HG03354 (cell line): ENCODE results near the gene NTSR1.

Experiments
- ATAC-seq: cut with Tn5 transposase; IDR thresholded peaks from one replicate; pipeline ENCODE4 v1.9.1; 2021; ENCODE audit warnings: mild to moderate bottlenecking; ENCODE audit not compliant: unreplicated experiment, poor library complexity, severe bottlenecking

NTSR1 gene

DNA sequence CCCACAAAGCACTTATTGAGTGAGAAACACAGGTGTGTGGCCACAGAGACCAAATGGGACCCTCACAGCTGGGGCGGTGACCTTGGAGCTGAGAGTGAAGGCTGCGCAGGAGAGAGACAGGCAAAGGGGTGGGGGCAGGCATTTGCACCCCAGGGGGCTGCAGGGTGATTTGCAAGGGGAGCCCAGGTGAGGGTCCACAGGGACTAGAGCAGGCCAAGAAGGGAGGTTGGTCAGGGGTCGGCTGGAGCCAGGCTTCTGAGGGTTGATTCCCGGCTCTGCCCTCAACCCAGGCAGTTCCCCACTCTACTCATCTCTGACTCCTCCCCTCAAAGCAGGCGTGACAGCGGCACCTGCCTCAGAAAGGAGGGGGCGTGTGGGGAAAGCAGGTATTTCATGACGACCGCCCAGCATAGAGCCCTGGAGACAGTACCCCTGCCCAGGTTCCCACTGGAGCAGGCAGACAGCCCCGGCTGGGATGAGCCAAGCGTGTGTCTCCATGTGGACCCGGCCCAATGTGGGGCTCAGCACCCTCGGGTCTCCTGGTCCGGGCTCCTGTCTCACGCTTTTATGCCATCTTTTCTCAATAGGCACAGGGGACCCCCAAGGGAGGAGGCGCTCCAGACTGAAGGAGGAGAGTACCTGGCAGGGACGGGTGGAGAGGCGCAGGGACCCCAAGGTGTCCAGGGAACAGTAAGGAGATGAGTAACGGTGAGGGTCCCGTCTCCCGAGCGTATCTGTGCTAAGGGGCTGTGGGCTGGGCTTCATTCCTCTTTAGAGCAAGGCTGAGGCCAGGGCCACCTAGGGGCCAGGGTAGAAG is 84.5 kb downstream of the NTSR1 start:
- ATAC-seq = no peak

DNA sequence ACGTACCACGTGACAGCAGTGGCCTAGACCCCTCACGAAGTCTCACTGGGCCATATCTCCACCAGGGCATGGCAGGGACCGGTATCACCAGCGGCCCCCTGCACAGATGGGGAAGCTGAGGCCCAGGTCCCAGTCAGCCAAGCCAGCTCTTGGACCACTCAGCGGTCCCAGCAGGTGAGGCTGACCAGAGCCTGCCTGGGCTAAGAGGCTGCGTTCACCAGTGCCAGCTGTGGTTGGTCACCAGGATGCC is 85.0 kb downstream of the NTSR1 start:
- ATAC-seq = no peak

- ATAC-seq = peak; percentile 73
These were observed 85.5 kb downstream of the NTSR1 start for GRCh38 chr20:62794007-62794724.

GRCh38 chr20:62795023-62795761 is 86.6 kb downstream of the NTSR1 start:
- no peak for ATAC-seq

- ATAC-seq = no peak
These were observed 88.3 kb downstream of the NTSR1 start for GRCh38 chr20:62796699-62797491.

- no peak for ATAC-seq
These were observed 89.3 kb downstream of the NTSR1 start for GRCh38 chr20:62797671-62798532.

DNA sequence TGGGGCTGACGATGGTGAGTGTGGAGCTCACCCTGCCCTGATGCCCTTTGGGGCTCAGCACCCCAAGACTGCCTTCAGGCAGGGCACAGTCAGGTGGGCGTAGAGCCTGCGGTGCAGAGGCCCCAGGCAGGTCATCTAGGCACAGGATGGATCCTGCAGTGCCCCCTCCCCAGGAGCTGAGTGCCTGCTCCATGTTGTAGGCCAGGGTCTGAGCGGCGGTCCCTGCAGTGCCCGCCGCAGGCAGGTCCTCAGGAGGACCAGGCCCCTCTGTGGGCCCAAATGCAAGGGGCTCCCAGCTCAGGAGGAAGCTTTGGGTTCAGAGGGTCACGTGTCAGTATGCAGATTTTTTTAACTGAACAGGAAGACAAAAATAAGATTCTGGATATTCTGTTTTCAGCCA is 90.4 kb downstream of the NTSR1 start:
- no peak for ATAC-seq

- no peak for ATAC-seq
These were observed 90.8 kb downstream of the NTSR1 start for GRCh38 chr20:62799459-62799858.

- no peak for ATAC-seq
These were observed 91.2 kb downstream of the NTSR1 start for GRCh38 chr20:62799873-62800272.

GRCh38 chr20:62800314-62801259 is 92.0 kb downstream of the NTSR1 start:
- no peak for ATAC-seq

DNA sequence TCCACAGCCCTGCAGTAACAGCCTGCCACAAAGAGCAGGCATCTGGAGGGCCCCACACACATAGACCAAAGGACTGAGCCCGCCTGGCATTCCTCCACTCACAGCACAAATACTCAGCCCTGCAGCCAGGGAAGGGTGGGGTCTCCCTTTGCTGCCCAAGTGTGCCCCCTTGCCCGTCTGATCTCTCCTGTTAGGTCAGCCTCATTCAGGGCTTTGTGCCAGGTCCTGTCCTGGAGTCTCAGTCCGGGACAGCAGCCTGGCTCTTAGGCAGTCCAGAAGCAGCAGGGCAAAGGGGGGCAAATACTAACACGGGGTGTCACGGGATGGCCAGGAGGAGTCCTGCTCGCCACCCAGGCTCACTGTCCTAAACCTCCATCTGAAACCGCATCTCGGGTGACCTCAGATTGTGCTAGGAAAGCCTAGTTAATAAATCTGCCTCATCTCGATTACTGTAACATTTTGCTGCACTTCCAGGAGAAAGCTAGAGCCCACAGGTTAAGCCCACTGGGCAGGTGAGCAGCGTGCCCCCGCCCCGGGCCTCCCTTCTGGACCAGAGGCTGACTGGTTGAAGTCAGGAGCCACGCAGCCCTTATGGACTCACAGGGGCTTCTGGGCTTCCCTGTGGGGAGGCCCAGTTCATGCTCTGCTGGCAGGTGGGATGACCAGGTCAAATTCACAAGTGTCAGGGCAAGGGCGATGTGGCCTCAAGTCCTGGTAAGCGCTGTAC is 92.8 kb downstream of the NTSR1 start:
- ATAC-seq = no peak

DNA sequence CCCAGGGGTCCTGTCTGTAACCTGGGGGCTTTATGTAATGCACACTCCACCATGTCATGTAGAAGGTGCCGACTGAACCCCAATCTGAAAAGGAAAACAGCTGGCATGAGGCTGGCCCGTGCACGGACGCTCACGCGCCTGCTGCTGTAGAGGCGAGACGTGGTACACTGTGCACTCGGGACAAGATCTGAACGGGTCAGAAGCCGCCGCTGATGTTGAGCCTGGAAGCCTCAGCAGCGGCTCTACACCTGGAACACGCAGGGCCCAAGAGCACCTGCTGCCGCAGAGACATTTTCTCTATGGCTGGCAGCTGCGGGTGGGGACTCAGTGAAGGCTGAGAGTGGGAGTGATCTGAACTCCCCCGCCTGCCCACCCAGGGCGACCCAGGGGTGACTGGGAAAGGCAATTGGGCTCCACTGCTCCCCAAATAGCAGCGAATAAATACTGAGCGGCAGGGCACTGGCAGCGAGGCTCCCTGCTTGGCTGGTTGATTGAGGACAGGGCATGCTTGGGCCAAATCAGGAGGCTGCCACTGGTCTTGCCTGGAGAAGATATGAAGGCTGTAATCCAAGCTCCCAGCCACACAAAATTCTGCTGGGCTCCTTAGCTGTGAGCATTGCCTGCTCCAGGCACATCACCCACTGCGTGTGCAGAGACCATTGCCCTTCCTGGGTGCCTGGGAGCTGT is 93.5 kb downstream of the NTSR1 start:
- no peak for ATAC-seq

- ATAC-seq = no peak
These were observed 95.5 kb downstream of the NTSR1 start for GRCh38 chr20:62804021-62804626.

DNA sequence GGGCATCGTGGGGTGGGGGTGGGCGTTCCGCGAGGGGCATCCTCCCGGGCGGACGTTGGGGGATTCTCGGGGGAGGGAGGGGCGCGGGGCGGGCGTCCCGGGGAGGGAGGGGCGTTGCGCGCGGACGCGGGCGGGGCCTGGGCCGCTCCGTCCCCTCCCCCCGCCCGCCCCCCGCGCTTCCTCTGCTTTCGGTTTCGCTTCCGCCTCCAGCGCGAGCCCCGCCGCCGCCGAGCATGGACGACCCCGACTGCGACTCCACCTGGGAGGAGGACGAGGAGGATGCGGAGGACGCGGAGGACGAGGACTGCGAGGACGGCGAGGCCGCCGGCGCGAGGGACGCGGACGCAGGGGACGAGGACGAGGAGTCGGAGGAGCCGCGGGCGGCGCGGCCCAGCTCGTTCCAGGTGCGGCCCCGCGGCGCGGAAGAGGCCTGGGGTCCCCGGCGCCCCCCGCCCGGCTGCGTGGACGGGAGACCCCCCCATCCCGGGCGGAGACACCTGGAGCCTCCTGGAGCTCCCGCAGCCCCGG is 96.1 kb downstream of the NTSR1 start, which contains the start of gene OGFR:
Gene OGFR (plus strand): TSS at position 209 of the 528 bp plus-strand sequence. CDS start 25 bp downstream, at position 234.
- peak; percentile 56 for ATAC-seq

DNA sequence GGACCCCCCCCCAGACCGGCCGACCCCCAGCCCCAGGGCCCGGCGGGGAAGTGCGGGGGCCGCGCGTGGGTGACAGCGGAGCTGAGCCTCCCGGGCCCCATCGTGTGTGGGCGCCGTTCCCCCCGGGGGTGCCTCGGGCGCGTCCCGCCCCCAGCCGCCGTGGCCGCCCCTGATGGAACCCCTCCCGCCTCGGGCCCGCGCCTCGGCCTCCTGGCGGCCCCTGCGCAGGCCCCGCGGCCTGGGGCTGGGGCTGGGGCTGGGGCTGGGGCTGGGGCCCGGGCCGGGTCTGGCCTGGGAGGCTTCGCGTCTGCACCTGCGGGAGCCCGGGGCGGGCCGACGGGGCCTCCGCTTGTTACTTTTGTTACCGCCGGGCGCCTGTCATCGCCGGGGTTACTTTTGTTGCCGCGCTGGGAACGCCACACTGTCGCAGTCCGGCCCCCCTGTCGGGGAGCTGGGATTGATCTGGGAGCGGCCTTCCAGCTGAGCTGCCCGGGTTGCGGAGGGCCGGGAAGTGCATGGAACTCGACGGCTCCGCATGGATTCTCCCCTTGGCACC is 96.6 kb downstream of the NTSR1 start:
- peak; percentile 22 for ATAC-seq
